ENCODE measurements around the gene EPB41L4B. TPM values are rescaled to one million over a fixed set of nuclear protein-coding genes. Genes with fewer than 3 reads are reported as not detected.
A peak's percentile ranks its signal among the peaks of the same experiment; 100 is the strongest.

Gene EPB41L4B
- total RNA-seq, 1 donor from 2014 or later = 19.3 TPM

GRCh38 chr9:109203761-109204360 lies 117.0 kb downstream of the EPB41L4B start:
- Mint-ChIP-seq H3K9me3 (ENCODE audit: unreplicated experiment) (no peaks in the 10 kb centered on the region), H3K27ac (ENCODE audit: unreplicated experiment) (no peak overlapping the region), H3K27me3 (ENCODE audit: unreplicated experiment) (no peaks in the 10 kb centered on the region), H3K4me1 (ENCODE audit: unreplicated experiment) (no peaks in the 10 kb centered on the region), H3K4me3 (ENCODE audit: unreplicated experiment) (no peak overlapping the region), H3K36me3 (ENCODE audit: unreplicated experiment) (no peaks in the 10 kb centered on the region)
- no peak for TF ChIP-seq CTCF (IDR thresholded peaks at IDR 0.05)
- DNase-seq (ENCODE audit: extremely low spot score, unreplicated experiment) = no peak

DNA sequence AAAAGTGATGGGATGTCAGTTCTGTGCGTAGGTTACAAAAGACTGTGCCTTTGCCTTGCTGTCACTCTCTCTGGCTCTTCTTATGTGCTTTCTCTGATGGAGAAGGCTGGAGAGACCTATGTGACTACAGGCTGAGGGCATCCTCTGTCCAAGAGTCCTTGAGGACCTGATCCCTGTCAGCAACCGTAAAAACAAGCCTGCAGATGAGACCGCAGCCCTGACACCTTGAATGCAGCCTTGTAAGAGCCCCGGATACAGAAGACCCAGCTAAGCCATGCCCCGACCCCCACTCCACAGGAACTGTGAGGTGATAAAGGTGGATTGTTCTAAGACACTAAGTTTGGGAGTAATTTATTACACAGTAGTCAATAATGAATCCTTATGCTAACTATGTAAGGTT lies 121.2 kb downstream of the EPB41L4B start:
- no peak for DNase-seq (ENCODE audit: extremely low spot score, unreplicated experiment)

DNA sequence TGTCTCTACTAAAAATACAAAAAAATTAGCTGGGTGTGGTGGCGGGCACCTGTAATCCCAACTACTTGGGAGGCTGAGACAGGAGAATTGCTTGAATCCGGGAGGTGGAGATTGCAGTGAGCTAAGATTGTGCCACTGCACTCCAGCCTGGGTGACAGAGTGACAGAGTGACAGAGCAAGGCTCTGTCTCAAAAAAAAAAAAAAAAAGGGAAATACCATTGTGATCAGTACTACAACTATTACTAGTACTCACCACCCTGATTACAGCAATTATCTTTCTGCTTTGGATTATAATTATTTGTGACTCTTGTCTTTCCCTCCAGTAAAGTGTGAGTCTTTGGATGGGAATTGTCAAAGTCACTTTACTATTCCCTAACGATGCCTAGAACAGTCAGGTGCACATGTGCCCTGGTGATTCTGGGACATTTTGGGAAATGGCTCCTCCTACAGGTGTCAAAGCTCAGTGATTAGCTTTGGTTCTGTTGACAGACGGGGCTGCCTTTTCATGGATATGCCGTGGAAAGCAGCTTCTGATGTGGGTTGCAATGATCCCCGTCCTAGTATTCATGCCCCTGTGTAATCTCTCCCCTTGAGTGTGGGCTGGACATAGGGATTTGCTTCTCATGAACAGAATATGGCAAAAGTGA lies 122.0 kb downstream of the EPB41L4B start:
- Mint-ChIP-seq H3K27ac (ENCODE audit: unreplicated experiment) (no peak overlapping the region), H3K9me3 (ENCODE audit: unreplicated experiment) (no peaks in the 10 kb centered on the region), H3K4me3 (ENCODE audit: unreplicated experiment) (no peak overlapping the region), H3K4me1 (ENCODE audit: unreplicated experiment) (peaks cover 3% of the 10 kb centered on the region), H3K27me3 (ENCODE audit: unreplicated experiment) (no peaks in the 10 kb centered on the region), H3K36me3 (ENCODE audit: unreplicated experiment) (no peaks in the 10 kb centered on the region)
- no peak for TF ChIP-seq CTCF (IDR thresholded peaks at IDR 0.05)
- DNase-seq (ENCODE audit: extremely low spot score, unreplicated experiment) = no peak

More for the DNA sequence above, 121.2 kb downstream of the EPB41L4B start:
- no peak overlapping the region for H3K27ac Mint-ChIP-seq (ENCODE audit: unreplicated experiment)
- no peaks in the 10 kb centered on the region for H3K27me3 Mint-ChIP-seq (ENCODE audit: unreplicated experiment)
- TF ChIP-seq CTCF (IDR thresholded peaks at IDR 0.05) = no peak
- H3K36me3 Mint-ChIP-seq (ENCODE audit: unreplicated experiment) = no peaks in the 10 kb centered on the region
- no peaks in the 10 kb centered on the region for H3K4me1 Mint-ChIP-seq (ENCODE audit: unreplicated experiment)
- no peaks in the 10 kb centered on the region for H3K9me3 Mint-ChIP-seq (ENCODE audit: unreplicated experiment)
- no peak overlapping the region for H3K4me3 Mint-ChIP-seq (ENCODE audit: unreplicated experiment)

- no peaks in the 10 kb centered on the region for H3K27me3 Mint-ChIP-seq (ENCODE audit: unreplicated experiment)
- no peak overlapping the region for H3K27ac Mint-ChIP-seq (ENCODE audit: unreplicated experiment)
- H3K9me3 Mint-ChIP-seq (ENCODE audit: unreplicated experiment) = no peaks in the 10 kb centered on the region
- DNase-seq (ENCODE audit: extremely low spot score, unreplicated experiment) = no peak
- no peaks in the 10 kb centered on the region for H3K36me3 Mint-ChIP-seq (ENCODE audit: unreplicated experiment)
- TF ChIP-seq CTCF (IDR thresholded peaks at IDR 0.05) = no peak
- H3K4me3 Mint-ChIP-seq (ENCODE audit: unreplicated experiment) = no peak overlapping the region
- peaks cover 8% of the 10 kb centered on the region for H3K4me1 Mint-ChIP-seq (ENCODE audit: unreplicated experiment)
These were observed 126.8 kb downstream of the EPB41L4B start for GRCh38 chr9:109193974-109194556.

- no peak overlapping the region for H3K4me3 Mint-ChIP-seq (ENCODE audit: unreplicated experiment)
- peak; percentile 65 for TF ChIP-seq CTCF (IDR thresholded peaks at IDR 0.05)
- H3K9me3 Mint-ChIP-seq (ENCODE audit: unreplicated experiment) = no peaks in the 10 kb centered on the region
- H3K36me3 Mint-ChIP-seq (ENCODE audit: unreplicated experiment) = no peaks in the 10 kb centered on the region
- H3K27ac Mint-ChIP-seq (ENCODE audit: unreplicated experiment) = no peak overlapping the region
- no peaks in the 10 kb centered on the region for H3K27me3 Mint-ChIP-seq (ENCODE audit: unreplicated experiment)
- no peak for DNase-seq (ENCODE audit: extremely low spot score, unreplicated experiment)
- H3K4me1 Mint-ChIP-seq (ENCODE audit: unreplicated experiment) = peaks cover 8% of the 10 kb centered on the region
These were observed 128.0 kb downstream of the EPB41L4B start for GRCh38 chr9:109192732-109193361.
